HEK293 (cell line): ENCODE data around the gene SLC35F2.

Source experiments
- CTCF ChIA-PET: fragments of 350-600 bp; formaldehyde crosslinking; extraction: SDS; loops from one replicate; lab custom pipeline; 2021; ENCODE audit warnings: antibody characterized with exemption; lab: Yijun Ruan, JAX
- POLR2A ChIA-PET: fragments of 300-600 bp; formaldehyde crosslinking; extraction: SDS; loops from one replicate; lab custom pipeline; 2020; ENCODE audit warnings: antibody characterized with exemption, inconsistent platforms; lab: Yijun Ruan, JAX
- H3K27ac ChIP-seq: fragments of 200-500 bp; sonication (Bioruptor generic); 2 replicates; pipeline ENCODE4 v1.5.1; 2014; ENCODE audit warnings: low read depth, low read length, control low read depth, inconsistent platforms; ENCODE audit errors: extremely low read depth
- H3K36me3 ChIP-seq, 2 experiments: fragments of 200-500 bp in 1 of 2; sonication (Bioruptor generic) in 1 of 2; 1 replicate in 1 of 2; 2 replicates in 1 of 2; pipeline ENCODE4 v1.5.1; 2014 to 2017; ENCODE audit warnings: inconsistent platforms in 2 of 2, low read length in 2 of 2; ENCODE audit not compliant: control insufficient read depth in 2 of 2, insufficient read depth in 1 of 2
- H3K4me1 ChIP-seq: fragments of 200-500 bp; sonication (Bioruptor generic); 2 replicates; pipeline ENCODE4 v1.5.1; 2014; ENCODE audit warnings: mild to moderate bottlenecking, low read length, inconsistent platforms; ENCODE audit not compliant: control insufficient read depth, insufficient read depth
- H3K4me3 ChIP-seq: 2 replicates; pipeline ENCODE4 v1.5.1; 2011; ENCODE audit warnings: low read depth, mild to moderate bottlenecking, control low read depth, low read length, moderate library complexity
- H3K9me3 ChIP-seq: fragments of 200-500 bp; sonication (Bioruptor generic); 2 replicates; pipeline ENCODE4 v1.5.1; 2014; ENCODE audit warnings: low read depth, low read length, inconsistent platforms; ENCODE audit not compliant: control insufficient read depth, insufficient read depth
- BCL11B ChIP-seq: fragments of 450-650 bp; formaldehyde crosslinking; IDR thresholded peaks from 2 replicates; pipeline ENCODE4 v1.5.1; 2016; ENCODE audit warnings: low read depth, missing biosample characterization, missing genetic modification characterization
- KLF9 ChIP-seq: fragments of 450-650 bp; formaldehyde crosslinking; IDR thresholded peaks from 2 replicates; pipeline ENCODE4 v1.5.1; 2016; ENCODE audit warnings: missing biosample characterization, missing genetic modification characterization, low read depth
- PRDM1 ChIP-seq: fragments of 450-650 bp; formaldehyde crosslinking; IDR thresholded peaks from 2 replicates; pipeline ENCODE4; 2016; ENCODE audit warnings: missing biosample characterization, missing genetic modification characterization
- REST ChIP-seq: fragments of 450-650 bp; formaldehyde crosslinking; IDR thresholded peaks from 2 replicates; pipeline ENCODE4 v1.5.1; 2016; ENCODE audit warnings: missing biosample characterization, missing genetic modification characterization
- SCRT1 ChIP-seq: fragments of 450-650 bp; formaldehyde crosslinking; IDR thresholded peaks from 2 replicates; pipeline ENCODE4 v1.5.1; 2016; ENCODE audit warnings: missing biosample characterization, missing genetic modification characterization, borderline replicate concordance
- ZBTB10 ChIP-seq: fragments of 450-650 bp; formaldehyde crosslinking; IDR thresholded peaks from 2 replicates; pipeline ENCODE4 v1.5.1; 2016; ENCODE audit warnings: missing biosample characterization, missing genetic modification characterization
- ZBTB44 ChIP-seq: fragments of 450-650 bp; IDR thresholded peaks from 2 replicates; pipeline ENCODE4 v1.5.1; 2018; ENCODE audit warnings: missing biosample characterization, mild to moderate bottlenecking, missing genetic modification characterization
- ZBTB49 ChIP-seq: fragments of 450-650 bp; formaldehyde crosslinking; IDR thresholded peaks from 2 replicates; pipeline ENCODE4 v1.5.1; 2016; ENCODE audit warnings: missing biosample characterization, missing genetic modification characterization, low read depth
- ZBTB7A ChIP-seq: fragments of 450-650 bp; formaldehyde crosslinking; IDR thresholded peaks from 2 replicates; pipeline ENCODE4 v1.5.1; 2016; ENCODE audit warnings: low read depth, missing biosample characterization, missing genetic modification characterization
- ZNF26 ChIP-seq: fragments of 450-650 bp; formaldehyde crosslinking; IDR thresholded peaks from 2 replicates; pipeline ENCODE4 v1.5.1; 2016; ENCODE audit warnings: missing biosample characterization, missing genetic modification characterization
- ZNF354C ChIP-seq: fragments of 450-650 bp; formaldehyde crosslinking; IDR thresholded peaks from 2 replicates; pipeline ENCODE4 v1.5.1; 2016; ENCODE audit warnings: missing biosample characterization, missing genetic modification characterization, low read depth, borderline replicate concordance
- ZNF391 ChIP-seq: fragments of 450-650 bp; formaldehyde crosslinking; IDR thresholded peaks from 2 replicates; pipeline ENCODE4 v1.5.1; 2016; ENCODE audit warnings: low read depth, missing biosample characterization, missing genetic modification characterization, borderline replicate concordance
- ZNF473 ChIP-seq: fragments of 450-650 bp; formaldehyde crosslinking; IDR thresholded peaks from 2 replicates; pipeline ENCODE4 v1.5.1; 2017; ENCODE audit warnings: missing biosample characterization, missing genetic modification characterization
- ZNF501 ChIP-seq: fragments of 450-650 bp; formaldehyde crosslinking; IDR thresholded peaks from 2 replicates; pipeline ENCODE4 v1.5.1; 2016; ENCODE audit warnings: missing biosample characterization, missing genetic modification characterization
- ZNF555 ChIP-seq: fragments of 450-650 bp; formaldehyde crosslinking; conservative IDR thresholded peaks from 2 replicates; pipeline ENCODE4 v1.5.1; 2017; ENCODE audit warnings: missing biosample characterization, mild to moderate bottlenecking, missing genetic modification characterization, inconsistent platforms
- ZNF785 ChIP-seq: fragments of 450-650 bp; formaldehyde crosslinking; IDR thresholded peaks from 2 replicates; pipeline ENCODE4 v1.5.1; 2016; ENCODE audit warnings: missing biosample characterization, missing genetic modification characterization
- ZSCAN23 ChIP-seq: fragments of 450-650 bp; formaldehyde crosslinking; IDR thresholded peaks from 2 replicates; pipeline ENCODE4 v1.5.1; 2016; ENCODE audit warnings: missing biosample characterization, missing genetic modification characterization

The SLC35F2 gene

GRCh38 chr11:107791343-107792048 is 67.1 kb downstream of the SLC35F2 start (continued):
- TF ChIP-seq ZBTB49 (tag by site-specific recombination) (no peak), KLF9 (no peak), PRDM1 (no peak), SCRT1 (tag by site-specific recombination) (no peak), ZNF785 (tag by site-specific recombination) (no peak), ZBTB7A (tag by site-specific recombination) (no peak), ZSCAN23 (tag by site-specific recombination) (no peak), ZNF391 (tag by site-specific recombination) (no peak), ZNF473 (no peak)

- Histone ChIP-seq H3K4me3 (no peak overlapping the region), H3K36me3 (peaks cover 0 to 11% of the 10 kb centered on the region in 2 experiments; a peak in 1 of 3 replicates), H3K9me3 (no peaks in the 10 kb centered on the region), H3K27ac (no peak overlapping the region), H3K4me1 (no peaks in the 10 kb centered on the region)
- POLR2A ChIA-PET: no interaction called here
- CTCF ChIA-PET: interaction anchor here (0.6 to 1.1 kb wide), 3 partner anchors 12 to 239 kb away, joined by 3 to 8 read pairs (median 4); no protein-coding TSS in a partner anchor
- TF ChIP-seq ZNF501 (tag by site-specific recombination): no peak
Observed at GRCh38 chr11:107789767-107790166, 68.8 kb downstream of the SLC35F2 start.

GRCh38 chr11:107787733-107788132 is 70.9 kb downstream of the SLC35F2 start:
- H3K27ac ChIP-seq: no peak overlapping the region
- POLR2A ChIA-PET: no interaction called here
- H3K9me3 ChIP-seq: no peaks in the 10 kb centered on the region
- H3K4me1 ChIP-seq: no peaks in the 10 kb centered on the region
- CTCF ChIA-PET: no interaction called here
- H3K4me3 ChIP-seq: no peak overlapping the region
- peaks cover 0 to 6% of the 10 kb centered on the region in 2 experiments; a peak in 1 of 3 replicates for H3K36me3 ChIP-seq
- TF ChIP-seq ZBTB44 (no peak), REST (no peak), ZBTB10 (tag by site-specific recombination) (no peak), ZBTB49 (tag by site-specific recombination) (no peak), ZNF26 (no peak), ZNF354C (tag by site-specific recombination) (no peak), BCL11B (tag by site-specific recombination) (no peak), ZNF555 (no peak)
